Keratinocyte (primary cell): ENCODE results near the gene ST8SIA6. TPM values are rescaled to one million over a fixed set of nuclear protein-coding genes. Genes with fewer than 3 reads are reported as not detected.

Experiments
- DNase-seq: peaks from one replicate; pipeline ENCODE4 v3.0.0-alpha.2; 2011; ENCODE audit warnings: low read depth, missing footprints, low spot score
- FAIRE-seq: peaks from 2 replicates; lab custom pipeline; 2011; peaks lifted over from hg19 to GRCh38; lab: Jason Lieb, UNC
- H2AFZ ChIP-seq: 2 replicates; pipeline ENCODE4 v1.6.0; 2012; ENCODE audit warnings: low read length, control low read depth, inconsistent platforms; ENCODE audit not compliant: control insufficient read depth
- H3K27ac ChIP-seq: 2 replicates; pipeline ENCODE4 v1.5.1; 2011; ENCODE audit warnings: low read length; ENCODE audit not compliant: control insufficient read depth, insufficient read depth
- H3K27me3 ChIP-seq: 3 replicates; pipeline ENCODE4 v1.6.0; 2011; ENCODE audit warnings: low read length; ENCODE audit not compliant: control insufficient read depth, insufficient read depth; ENCODE audit errors: extremely low read depth
- H3K36me3 ChIP-seq, 2 experiments: 2 replicates in 1 of 2; 3 replicates in 1 of 2; pipeline ENCODE4 v1.5.1; 2011; ENCODE audit warnings: low read length in 2 of 2, mild to moderate bottlenecking in 1 of 2; ENCODE audit not compliant: control insufficient read depth in 2 of 2, insufficient read depth in 2 of 2; ENCODE audit errors: extremely low read depth in 1 of 2
- H3K4me1 ChIP-seq: 3 replicates; pipeline ENCODE4 v1.5.1; 2011; ENCODE audit warnings: low read length; ENCODE audit not compliant: control insufficient read depth, insufficient read depth; ENCODE audit errors: extremely low read depth
- H3K4me2 ChIP-seq: 3 replicates; pipeline ENCODE4 v1.6.0; 2011; ENCODE audit warnings: low read depth, low read length; ENCODE audit not compliant: control insufficient read depth, insufficient read depth; ENCODE audit errors: extremely low read depth
- H3K4me3 ChIP-seq, 3 experiments: fragments of 200-600 bp in 1 of 3; sonication (generic) in 1 of 3; 2 replicates in 2 of 3; 3 replicates in 1 of 3; pipeline ENCODE4 v1.5.1; 2011 to 2016; ENCODE audit warnings: low read length in 3 of 3, mild to moderate bottlenecking in 3 of 3, control low read depth in 2 of 3, inconsistent platforms in 1 of 3, low read depth in 1 of 3, mixed read lengths in 1 of 3, mixed run types in 1 of 3, moderate library complexity in 1 of 3; ENCODE audit not compliant: control insufficient read depth in 2 of 3, insufficient read depth in 2 of 3; ENCODE audit errors: extremely low read depth in 1 of 3
- H3K79me2 ChIP-seq: 2 replicates; pipeline ENCODE4 v1.6.0; 2012; ENCODE audit warnings: low read length; ENCODE audit not compliant: control insufficient read depth, insufficient read depth
- H3K9ac ChIP-seq: 3 replicates; pipeline ENCODE4 v1.6.0; 2011; ENCODE audit warnings: low read length; ENCODE audit not compliant: control insufficient read depth, insufficient read depth; ENCODE audit errors: extremely low read depth
- H3K9me1 ChIP-seq: 3 replicates; pipeline ENCODE4 v1.6.0; 2011; ENCODE audit warnings: low read length; ENCODE audit not compliant: control insufficient read depth, insufficient read depth; ENCODE audit errors: extremely low read depth
- H3K9me3 ChIP-seq: 2 replicates; pipeline ENCODE4 v1.5.1; 2012; ENCODE audit warnings: low read depth, low read length; ENCODE audit not compliant: control insufficient read depth
- H4K20me1 ChIP-seq: 3 replicates; pipeline ENCODE4 v1.6.0; 2011; ENCODE audit warnings: low read length; ENCODE audit not compliant: control insufficient read depth, insufficient read depth; ENCODE audit errors: extremely low read depth
- CTCF ChIP-seq, 3 experiments: IDR thresholded peaks in 1 of 3; conservative IDR thresholded peaks in 1 of 3; optimal IDR thresholded peaks in 1 of 3; 2 replicates in 2 of 3; 3 replicates in 1 of 3; pipeline versions ENCODE3 to v1.5.1; 2011; ENCODE audit warnings: low read length in 3 of 3, mild to moderate bottlenecking in 3 of 3, moderate library complexity in 2 of 3, control low read depth in 1 of 3, inconsistent platforms in 1 of 3; ENCODE audit not compliant: insufficient read depth in 2 of 3; ENCODE audit errors: extremely low read depth in 1 of 3
- EZH2 ChIP-seq: IDR thresholded peaks from one replicate; pipeline ENCODE4 v1.6.1; 2012; ENCODE audit warnings: inconsistent platforms, mild to moderate bottlenecking, low read length, moderate library complexity
- dilution Hi-C: fragments of 300-500 bp; cut with MboI; formaldehyde crosslinking; loops from one replicate; pipeline ENCODE4 v1.7.0; 2020; ENCODE audit warnings: low sequenced_read_pairs; ENCODE audit not compliant: extremely low pct_ligation_motif_present
- polyA plus RNA-seq, 5 experiments: library from polyadenylated mRNA; depleted of rRNA in 3 of 5; stranded (reverse) in 3 of 5; stranded (forward) in 1 of 5; unstranded in 1 of 5; fragments of >200 nt; gene quantifications; 1 replicate in 1 of 5; 2 replicates in 3 of 5; 3 replicates in 1 of 5; pipeline versions ENCODE4 v1.2.1 to v1.2.3, GENCODE V29; 2011 to 2012; ENCODE audit warnings: missing spikeins in 2 of 5, low read depth in 1 of 5, low replicate concordance in 1 of 5

Gene ST8SIA6
- polyA plus RNA-seq, 1 donor (not counting 4 experiments of a cell fraction or from before 2014, with no cell fraction given): not detected

- H4K20me1 ChIP-seq: no peaks in the 10 kb centered on the region
- no peaks in the 10 kb centered on the region for H3K36me3 ChIP-seq
- dilution Hi-C loops: no loop called here
- no peaks in the 10 kb centered on the region for H3K27me3 ChIP-seq
- H3K4me1 ChIP-seq: no peaks in the 10 kb centered on the region
- DNase-seq: no peak
- FAIRE-seq: no peak
- no peak overlapping the region for H3K27ac ChIP-seq
- H3K9me1 ChIP-seq: no peaks in the 10 kb centered on the region
- H3K79me2 ChIP-seq: no peaks in the 10 kb centered on the region
- no peak overlapping the region for H3K4me2 ChIP-seq
- no peak for TF ChIP-seq CTCF (optimal IDR thresholded peaks at IDR 0.05 in 1 of 3, IDR thresholded peaks at IDR 0.05 in 1 of 3, conservative IDR thresholded peaks at IDR 0.05 in 1 of 3; ENCODE audit: extremely low read depth in 1 of 3, insufficient read depth in 2 of 3, low read length in 3 of 3)
- TF ChIP-seq EZH2: no peak
- no peak overlapping the region for H3K4me3 ChIP-seq
- no peak overlapping the region for H3K9ac ChIP-seq
- H2AFZ ChIP-seq: no peak overlapping the region
- H3K9me3 ChIP-seq: peaks cover 2% of the 10 kb centered on the region
Observed at GRCh38 chr10:17365402-17365801, 89.0 kb downstream of the ST8SIA6 start.

DNA sequence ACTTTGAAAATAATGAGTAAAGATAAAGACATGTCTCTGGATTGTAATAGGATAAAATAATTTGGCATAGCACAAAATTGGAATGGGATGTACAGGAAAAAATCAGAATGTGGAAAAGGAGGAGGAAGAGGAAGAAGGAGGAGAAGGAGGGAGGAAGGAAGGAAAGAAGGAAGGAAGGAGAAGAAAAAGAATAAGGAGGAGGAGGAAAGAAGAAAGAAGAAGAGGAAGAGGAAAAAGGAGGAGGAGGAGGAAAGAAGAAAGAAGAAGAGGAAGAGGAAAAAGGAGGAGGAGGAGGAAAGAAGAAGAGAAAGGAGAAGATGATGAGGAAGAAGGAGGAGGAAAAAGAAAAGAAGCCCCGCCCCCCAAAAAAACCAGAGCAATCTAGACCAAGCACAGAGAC, 95.9 kb downstream of the ST8SIA6 start:
- FAIRE-seq (no peak), DNase-seq (no peak)
- no peak overlapping the region for H3K4me3 ChIP-seq
- H2AFZ ChIP-seq: no peak overlapping the region
- H3K79me2 ChIP-seq: no peaks in the 10 kb centered on the region
- peaks cover 19% of the 10 kb centered on the region for H3K4me1 ChIP-seq
- H3K9me3 ChIP-seq: no peaks in the 10 kb centered on the region
- no peak overlapping the region for H3K4me2 ChIP-seq
- H3K27me3 ChIP-seq: no peaks in the 10 kb centered on the region
- no peaks in the 10 kb centered on the region for H3K36me3 ChIP-seq
- H3K9me1 ChIP-seq: no peaks in the 10 kb centered on the region
- no peak for TF ChIP-seq EZH2
- no peaks in the 10 kb centered on the region for H4K20me1 ChIP-seq
- H3K27ac ChIP-seq: no peak overlapping the region
- dilution Hi-C loops: no loop called here
- H3K9ac ChIP-seq: no peak overlapping the region

DNA sequence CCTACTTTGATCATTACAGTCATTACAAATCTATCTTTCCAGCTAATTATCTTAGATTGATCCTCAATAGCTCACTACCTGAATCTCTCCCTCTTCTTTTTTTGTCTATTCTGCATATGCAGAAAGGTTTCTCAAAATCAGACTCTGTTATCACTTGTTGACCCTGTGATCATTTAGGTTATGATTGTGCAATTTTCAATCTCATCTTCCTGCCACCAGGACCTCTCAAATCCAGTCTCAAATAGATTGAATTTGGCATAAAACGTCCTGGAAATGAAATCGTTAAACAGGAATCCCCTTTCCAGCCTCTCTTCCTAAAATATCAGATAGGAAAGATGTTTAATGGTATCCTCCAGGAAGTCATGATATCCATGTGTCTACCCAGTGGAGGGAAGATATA, 96.6 kb downstream of the ST8SIA6 start:
- no peaks in the 10 kb centered on the region for H3K9me1 ChIP-seq
- no peak overlapping the region for H2AFZ ChIP-seq
- dilution Hi-C loops: no loop called here
- no peak for DNase-seq
- no peaks in the 10 kb centered on the region for H3K36me3 ChIP-seq
- peaks cover 25% of the 10 kb centered on the region for H3K4me1 ChIP-seq
- no peak overlapping the region for H3K27ac ChIP-seq
- no peaks in the 10 kb centered on the region for H4K20me1 ChIP-seq
- H3K27me3 ChIP-seq: no peaks in the 10 kb centered on the region
- H3K79me2 ChIP-seq: no peaks in the 10 kb centered on the region
- H3K9ac ChIP-seq: no peak overlapping the region
- no peak overlapping the region for H3K4me3 ChIP-seq
- H3K9me3 ChIP-seq: no peaks in the 10 kb centered on the region
- FAIRE-seq: no peak
- no peak overlapping the region for H3K4me2 ChIP-seq
- TF ChIP-seq EZH2 (no peak), CTCF (optimal IDR thresholded peaks at IDR 0.05 in 1 of 3, IDR thresholded peaks at IDR 0.05 in 1 of 3, conservative IDR thresholded peaks at IDR 0.05 in 1 of 3; ENCODE audit: extremely low read depth in 1 of 3, insufficient read depth in 2 of 3, low read length in 3 of 3) (no peak)
